ENCODE measurements around the gene NCKAP5.

- no peak for TF ChIP-seq CTCF (conservative IDR thresholded peaks at IDR 0.05)
- no peak for TF ChIP-seq EZH2 (IDR thresholded peaks at IDR 0.05; ENCODE audit: low read depth)
Observed at GRCh38 chr2:133497270-133497893, 70.9 kb downstream of the NCKAP5 start.
